ENCODE measurements around the gene BHLHA15.

- TF ChIP-seq POLR2A (IDR thresholded peaks at IDR 0.05; ENCODE audit: control extremely low read depth in 1 of 2, low read depth in 2 of 2, low read length in 2 of 2) (no peak), SP1 (IDR thresholded peaks at IDR 0.05; ENCODE audit: low read depth, low read length) (no peak), TAF1 (IDR thresholded peaks at IDR 0.05; ENCODE audit: low read depth, low read length) (no peak), EZH2 (IDR thresholded peaks at IDR 0.05; ENCODE audit: low read depth, low read length, severe bottlenecking) (no peak), POLR2AphosphoS5 (IDR thresholded peaks at IDR 0.05; ENCODE audit: low read depth, low read length) (no peak), TEAD4 (IDR thresholded peaks at IDR 0.05; ENCODE audit: low read depth, low read length) (no peak), RFX5 (IDR thresholded peaks at IDR 0.05; ENCODE audit: borderline replicate concordance, low read depth, low read length) (no peak), CTCF (IDR thresholded peaks at IDR 0.05; ENCODE audit: control extremely low read depth in 1 of 3, insufficient read depth in 1 of 3, low read depth in 1 of 3, low read length in 3 of 3) (no peak), HDAC2 (IDR thresholded peaks at IDR 0.05; ENCODE audit: borderline replicate concordance in 1 of 2, low read depth in 2 of 2, low read length in 2 of 2) (no peak), USF2 (IDR thresholded peaks at IDR 0.05; ENCODE audit: low read length) (no peak), ATF2 (IDR thresholded peaks at IDR 0.05; ENCODE audit: low read length) (no peak), FOSL1 (IDR thresholded peaks at IDR 0.05; ENCODE audit: insufficient read depth, low read depth, low read length) (no peak), TBP (IDR thresholded peaks at IDR 0.05; ENCODE audit: low read depth, low read length) (no peak), BRCA1 (IDR thresholded peaks at IDR 0.05; ENCODE audit: low read depth, low read length) (no peak)
Observed at GRCh38 chr7:98217623-98218582, 6.7 kb downstream of the BHLHA15 start.

Measured in H1 (cell line).